ENCODE measurements around the gene POU5F1. TPM values are rescaled to one million over a fixed set of nuclear protein-coding genes. Genes with fewer than 3 reads are reported as not detected.
"Not testable (repeated sequence)": the region's sequence is repeated elsewhere in the genome, so short reads cannot be mapped to it uniquely, and the experiment has no call there.

The POU5F1 gene
- total RNA-seq, 4 donors from 2014 or later, result 1.0 TPM; not detected in 3

DNA sequence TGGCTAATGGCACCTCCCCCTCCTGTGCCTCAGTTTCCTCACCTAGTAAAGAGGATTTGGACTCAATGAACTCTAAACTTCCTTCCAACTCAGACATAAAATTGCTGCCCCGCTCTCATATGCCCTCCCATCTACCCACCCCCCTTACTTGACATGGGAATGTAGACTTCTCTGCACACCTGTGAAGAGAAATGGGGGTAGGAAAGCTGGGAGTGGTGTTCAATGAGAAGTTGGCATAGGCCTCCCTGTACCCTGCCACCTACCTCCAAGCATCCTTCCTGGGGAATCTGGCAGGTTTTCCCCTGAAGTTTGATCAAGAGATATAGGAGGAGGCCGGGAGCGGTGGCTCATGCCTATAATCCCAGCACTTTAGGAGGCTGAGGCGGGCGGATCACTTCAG is 3.9 kb upstream of the POU5F1 start:
- Histone ChIP-seq H3K27ac (no peak overlapping the region), H3K36me3 (no peaks in the 10 kb centered on the region), H3K9me3 (no peaks in the 10 kb centered on the region), H3K27me3 (no peaks in the 10 kb centered on the region), H3K4me1 (no peaks in the 10 kb centered on the region), H3K4me3 (replicated peaks in 1 of 3) (no peak overlapping the region)
- 78 to 99% methylated on average over 5 of the region's 5 CpGs for WGBS, 2 donors
- TF ChIP-seq, protein P1, sequence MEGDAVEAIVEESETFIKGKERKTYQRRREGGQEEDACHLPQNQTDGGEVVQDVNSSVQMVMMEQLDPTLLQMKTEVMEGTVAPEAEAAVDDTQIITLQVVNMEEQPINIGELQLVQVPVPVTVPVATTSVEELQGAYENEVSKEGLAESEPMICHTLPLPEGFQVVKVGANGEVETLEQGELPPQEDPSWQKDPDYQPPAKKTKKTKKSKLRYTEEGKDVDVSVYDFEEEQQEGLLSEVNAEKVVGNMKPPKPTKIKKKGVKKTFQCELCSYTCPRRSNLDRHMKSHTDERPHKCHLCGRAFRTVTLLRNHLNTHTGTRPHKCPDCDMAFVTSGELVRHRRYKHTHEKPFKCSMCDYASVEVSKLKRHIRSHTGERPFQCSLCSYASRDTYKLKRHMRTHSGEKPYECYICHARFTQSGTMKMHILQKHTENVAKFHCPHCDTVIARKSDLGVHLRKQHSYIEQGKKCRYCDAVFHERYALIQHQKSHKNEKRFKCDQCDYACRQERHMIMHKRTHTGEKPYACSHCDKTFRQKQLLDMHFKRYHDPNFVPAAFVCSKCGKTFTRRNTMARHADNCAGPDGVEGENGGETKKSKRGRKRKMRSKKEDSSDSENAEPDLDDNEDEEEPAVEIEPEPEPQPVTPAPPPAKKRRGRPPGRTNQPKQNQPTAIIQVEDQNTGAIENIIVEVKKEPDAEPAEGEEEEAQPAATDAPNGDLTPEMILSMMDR (IDR thresholded peaks at IDR 0.05), result no peak
- no peak for TF ChIP-seq POLR2A (IDR thresholded peaks at IDR 0.05)
- no peak for DNase-seq
- intact Hi-C loops (cut with DNase I), result no loop called here

DNA sequence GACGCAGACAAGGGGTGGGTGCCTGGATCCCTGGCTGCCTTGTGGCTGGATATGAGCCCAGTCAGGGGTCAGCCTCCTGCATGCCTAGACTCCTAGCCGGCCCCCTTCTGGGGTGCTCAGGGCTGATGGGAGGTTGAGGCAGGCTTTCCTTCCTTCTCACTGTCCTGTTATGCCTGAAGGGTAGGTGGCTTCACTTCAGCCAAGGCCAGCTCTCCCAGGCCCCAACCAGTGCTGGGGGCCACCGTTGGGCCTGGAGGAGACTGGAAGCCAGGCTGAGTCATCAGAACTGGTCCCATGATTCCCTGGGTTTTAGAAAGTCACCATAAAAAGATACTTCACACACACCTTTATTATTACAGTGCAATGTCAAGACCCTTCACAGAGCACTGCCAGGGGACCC is 2.9 kb upstream of the POU5F1 start:
- Histone ChIP-seq H3K27me3 (no peaks in the 10 kb centered on the region), H3K27ac (no peak overlapping the region), H3K9me3 (no peaks in the 10 kb centered on the region), H3K36me3 (no peaks in the 10 kb centered on the region), H3K4me3 (replicated peaks in 1 of 3) (no peak overlapping the region), H3K4me1 (no peaks in the 10 kb centered on the region)
- intact Hi-C loops (cut with DNase I), result no loop called here
- no peak for TF ChIP-seq POLR2A (IDR thresholded peaks at IDR 0.05)
- TF ChIP-seq, protein P1 (IDR thresholded peaks at IDR 0.05), result no peak
- 61 to 75% methylated on average over 1 to 3 of the region's 3 CpGs for WGBS, 2 donors
- no peak for DNase-seq

DNA sequence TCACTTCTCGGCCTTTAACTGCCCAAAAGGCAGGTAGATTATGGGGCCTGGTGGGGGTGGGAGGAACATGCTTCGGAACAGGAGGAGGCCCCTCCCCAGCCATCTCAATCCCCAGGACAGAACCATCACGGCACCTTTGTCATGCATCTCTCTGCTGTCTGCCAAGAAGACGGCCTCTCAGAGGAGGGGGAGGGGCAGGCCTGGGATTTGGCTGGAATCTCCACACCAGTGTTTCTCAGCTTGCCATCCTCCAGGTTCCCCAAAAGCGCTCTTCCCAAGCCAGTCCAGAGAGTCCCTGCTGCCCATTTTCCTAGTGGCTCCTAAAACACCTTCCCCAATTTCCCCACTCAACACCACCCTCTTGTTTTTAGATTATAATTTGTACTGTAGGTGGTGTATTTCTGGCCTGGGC is 2.5 kb upstream of the POU5F1 start:
- no peaks in the 10 kb centered on the region for H3K9me3 ChIP-seq
- WGBS, 2 donors, result 78 to 79% methylated on average over 5 of the region's 5 CpGs
- no peak for TF ChIP-seq POLR2A (IDR thresholded peaks at IDR 0.05)
- TF ChIP-seq, protein P1 (IDR thresholded peaks at IDR 0.05), result no peak
- H3K27ac ChIP-seq, result no peak overlapping the region
- no peak overlapping the region for H3K4me3 ChIP-seq (replicated peaks in 1 of 3)
- no peaks in the 10 kb centered on the region for H3K27me3 ChIP-seq
- DNase-seq, result no peak
- intact Hi-C loops (cut with DNase I), result no loop called here
- H3K36me3 ChIP-seq, result no peaks in the 10 kb centered on the region
- no peaks in the 10 kb centered on the region for H3K4me1 ChIP-seq

DNA sequence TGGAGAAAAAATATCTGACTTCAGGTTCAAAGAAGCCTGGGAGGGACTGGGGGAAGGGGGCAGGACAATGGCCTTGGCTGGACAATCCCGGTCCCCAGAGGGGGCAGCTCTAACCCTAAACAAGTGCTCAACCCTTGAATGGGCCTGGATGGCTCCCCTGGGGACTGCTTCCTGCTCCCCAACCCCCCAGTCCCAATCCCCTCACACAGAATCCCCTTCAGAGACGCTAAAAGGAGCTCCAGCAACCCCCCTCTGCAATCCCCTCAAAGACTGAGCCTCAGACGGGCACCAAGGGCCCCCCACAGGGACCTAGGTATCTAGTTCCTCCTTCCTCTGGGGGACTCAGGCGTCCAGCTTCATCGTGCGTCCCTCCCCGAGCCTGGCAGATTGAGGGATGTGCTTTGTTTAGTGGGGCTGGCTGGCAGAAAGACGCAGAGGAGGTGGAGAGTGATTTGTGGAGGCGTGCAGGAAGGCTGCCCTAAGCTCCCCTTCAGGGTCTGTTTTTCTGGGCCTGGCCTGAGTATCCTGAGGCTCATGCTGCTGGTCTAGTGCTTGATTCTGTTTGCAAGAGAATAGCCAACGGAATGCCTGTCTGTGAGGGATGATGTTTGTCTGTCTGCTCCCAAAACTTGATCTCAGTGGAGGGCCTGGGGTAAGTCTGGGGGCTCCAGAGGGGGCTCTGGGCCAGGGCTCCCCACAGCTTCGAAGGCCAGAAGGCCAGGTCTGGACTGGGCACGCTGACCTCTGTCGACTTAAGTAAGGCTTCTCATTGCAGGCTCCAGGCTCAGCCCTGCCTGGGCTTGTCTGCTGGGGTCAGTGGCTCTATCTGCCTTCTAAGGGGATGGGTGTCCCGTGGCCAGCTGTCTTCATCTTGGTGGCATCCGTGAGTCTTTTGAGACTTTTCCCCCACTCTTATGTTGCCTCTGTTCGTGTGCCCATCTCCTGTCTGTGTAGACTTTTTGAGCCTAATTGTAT is 1.7 kb upstream of the POU5F1 start:
- no peak overlapping the region for H3K27ac ChIP-seq
- no peaks in the 10 kb centered on the region for H3K36me3 ChIP-seq
- no peak overlapping the region for H3K4me3 ChIP-seq (replicated peaks in 1 of 3)
- intact Hi-C loops (cut with DNase I), result no loop called here
- no peak for DNase-seq
- no peaks in the 10 kb centered on the region for H3K9me3 ChIP-seq
- no peaks in the 10 kb centered on the region for H3K27me3 ChIP-seq
- WGBS, 2 donors, result 65 to 69% methylated on average over 12 to 13 of the region's 16 CpGs
- TF ChIP-seq POLR2A (IDR thresholded peaks at IDR 0.05), result no peak
- TF ChIP-seq, protein P1 (IDR thresholded peaks at IDR 0.05), result no peak
- H3K4me1 ChIP-seq, result no peaks in the 10 kb centered on the region

DNA sequence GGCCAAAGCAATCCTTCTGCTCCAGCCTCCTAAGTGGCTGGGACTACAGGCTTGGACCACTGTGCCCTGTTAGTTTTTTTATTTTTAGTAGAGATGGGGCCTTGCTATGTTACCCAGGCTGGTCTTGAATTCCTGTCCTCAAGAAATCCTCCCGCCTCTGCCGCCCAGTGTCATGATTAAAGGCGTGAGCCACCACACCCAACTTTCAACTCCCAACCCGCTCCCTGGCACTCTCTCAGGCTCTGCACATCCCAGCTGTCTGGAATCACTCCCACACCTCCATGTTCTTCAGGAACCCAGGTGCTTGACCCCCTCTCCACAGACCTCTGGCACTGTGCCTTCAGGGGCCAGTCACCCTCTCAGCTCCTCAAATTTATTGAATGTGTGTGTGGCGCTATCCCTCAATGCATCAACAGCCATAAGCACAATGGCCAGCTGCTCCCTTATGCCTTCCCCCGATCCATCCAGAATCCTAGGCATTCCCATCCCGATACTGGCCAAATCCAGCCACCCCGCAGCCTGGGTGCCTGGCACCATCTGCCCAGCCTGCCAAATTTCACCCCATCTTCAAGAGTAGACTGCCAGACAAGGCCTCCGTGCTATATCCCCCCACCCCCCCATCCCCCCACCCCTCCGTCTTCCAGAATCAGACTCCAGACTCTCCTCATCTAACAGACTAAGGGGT is 647 bp upstream of the POU5F1 start:
- intact Hi-C loops (cut with DNase I), result no loop called here
- TF ChIP-seq, protein P1 (IDR thresholded peaks at IDR 0.05), result no peak
- H3K4me3 ChIP-seq (replicated peaks in 1 of 3), result no peak overlapping the region
- DNase-seq, result no peak
- H3K36me3 ChIP-seq, result no peaks in the 10 kb centered on the region
- no peak overlapping the region for H3K27ac ChIP-seq
- no peaks in the 10 kb centered on the region for H3K9me3 ChIP-seq
- H3K4me1 ChIP-seq, result no peaks in the 10 kb centered on the region
- WGBS, 2 donors, result 85 to 91% methylated on average over 10 of the region's 10 CpGs
- no peaks in the 10 kb centered on the region for H3K27me3 ChIP-seq

DNA sequence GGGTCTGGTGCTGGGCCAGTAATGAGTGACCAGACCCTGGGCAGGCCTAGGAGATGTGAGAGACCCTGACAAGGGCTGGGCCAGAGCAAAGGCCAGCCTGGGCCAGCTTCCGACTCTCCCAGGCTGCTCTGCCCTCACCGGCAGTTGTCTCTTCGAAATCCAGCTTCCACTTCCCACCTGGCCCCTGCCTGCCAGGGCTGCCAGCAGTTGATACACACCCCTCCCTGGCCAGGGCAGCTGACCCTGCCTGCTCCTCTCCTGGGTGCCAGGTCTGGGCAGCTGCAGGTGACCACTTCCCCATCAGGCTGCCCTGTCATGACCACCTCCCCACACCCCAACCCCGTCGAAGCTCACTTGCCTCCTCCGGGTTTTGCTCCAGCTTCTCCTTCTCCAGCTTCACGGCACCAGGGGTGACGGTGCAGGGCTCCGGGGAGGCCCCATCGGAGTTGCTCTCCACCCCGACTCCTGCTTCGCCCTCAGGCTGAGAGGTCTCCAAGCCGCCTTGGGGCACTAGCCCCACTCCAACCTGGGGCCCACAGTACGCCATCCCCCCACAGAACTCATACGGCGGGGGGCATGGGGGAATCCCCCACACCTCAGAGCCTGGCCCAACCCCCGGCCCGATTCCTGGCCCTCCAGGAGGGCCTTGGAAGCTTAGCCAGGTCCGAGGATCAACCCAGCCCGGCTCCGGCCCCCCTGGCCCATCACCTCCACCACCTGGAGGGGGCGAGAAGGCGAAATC is 453 bp downstream of the POU5F1 start:
- DNase-seq; H3K4me1 ChIP-seq; H3K27me3 ChIP-seq; H3K4me3 ChIP-seq (replicated peaks in 1 of 3); intact Hi-C loops (cut with DNase I); H3K36me3 ChIP-seq; H3K27ac ChIP-seq; H3K9me3 ChIP-seq: not testable (repeated sequence)
- WGBS, 2 donors, result 55 to 66% methylated on average over 12 to 18 of the region's 23 CpGs
